ENCODE data around the gene VPS51.
"Not testable (repeated sequence)": the region's sequence is repeated elsewhere in the genome, so short reads cannot be mapped to it uniquely, and the experiment has no call there.

Gene VPS51

GRCh38 chr11:65148657-65149056, 52.6 kb downstream of the VPS51 start:
- H3K4me1 ChIP-seq (ENCODE audit: control insufficient read depth in 1 of 2, insufficient read depth in 2 of 2, low read length in 2 of 2), result peaks cover 0 to 7% of the 10 kb centered on the region in 2 donors
- H3K9me3 ChIP-seq (ENCODE audit: control insufficient read depth in 1 of 2, low read length in 2 of 2), result no peaks in the 10 kb centered on the region
- no peak overlapping the region for H3K27ac ChIP-seq (ENCODE audit: low read length)
- no peaks in the 10 kb centered on the region for H3K27me3 ChIP-seq (ENCODE audit: low read depth, low read length)
- no peak overlapping the region for H3K4me3 ChIP-seq (ENCODE audit: low read depth in 1 of 2, low read length in 2 of 2)
- no peaks in the 10 kb centered on the region for H3K36me3 ChIP-seq (ENCODE audit: control insufficient read depth in 1 of 2, insufficient read depth in 2 of 2, low read length in 2 of 2)

GRCh38 chr11:65150131-65150508, 54.1 kb downstream of the VPS51 start:
- H3K27me3 ChIP-seq (ENCODE audit: low read depth, low read length); H3K4me3 ChIP-seq (ENCODE audit: low read depth in 1 of 2, low read length in 2 of 2); H3K36me3 ChIP-seq (ENCODE audit: control insufficient read depth in 1 of 2, insufficient read depth in 2 of 2, low read length in 2 of 2); H3K9me3 ChIP-seq (ENCODE audit: control insufficient read depth in 1 of 2, low read length in 2 of 2); H3K4me1 ChIP-seq (ENCODE audit: control insufficient read depth in 1 of 2, insufficient read depth in 2 of 2, low read length in 2 of 2): not testable (repeated sequence)
- H3K27ac ChIP-seq (ENCODE audit: low read length), result peak overlapping the region; percentile 49

DNA sequence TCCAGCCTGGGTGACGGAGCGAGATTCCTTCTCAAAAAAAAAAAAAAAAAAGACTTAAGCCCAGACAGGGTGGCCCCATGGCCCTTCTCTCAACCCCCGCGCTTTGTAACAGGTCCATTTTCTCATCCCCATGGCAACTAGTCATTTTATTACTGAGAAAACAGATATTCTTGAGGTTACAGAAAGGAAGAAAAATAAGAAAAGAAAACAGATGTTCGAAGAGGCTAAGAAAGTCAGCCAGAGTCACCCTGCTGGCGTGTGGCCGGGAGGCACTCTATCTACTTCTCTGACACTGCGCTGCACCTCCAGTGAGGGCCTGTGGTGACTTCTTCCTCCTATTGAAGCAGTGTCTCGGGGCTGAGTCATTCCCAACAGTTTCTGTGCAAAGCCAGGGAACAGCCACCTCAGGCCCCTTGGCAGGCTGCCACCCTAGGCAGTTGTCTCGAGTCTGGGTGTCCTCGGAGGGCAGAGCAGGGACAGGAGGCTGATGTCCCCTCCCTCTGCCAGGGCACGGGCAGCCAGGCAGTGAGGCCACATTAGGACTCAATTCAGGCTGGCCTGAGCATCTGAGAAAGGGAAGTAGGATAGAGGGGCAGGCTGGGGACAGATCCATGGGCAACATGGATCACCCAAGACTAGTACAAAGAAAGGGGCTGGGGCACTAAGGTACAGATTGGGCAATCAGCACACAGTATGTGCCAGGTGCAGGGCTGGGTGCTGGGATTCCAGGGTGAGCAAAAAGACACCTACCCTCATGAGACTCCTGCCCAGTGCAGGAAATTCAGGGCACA, 54.7 kb downstream of the VPS51 start:
- Histone ChIP-seq H3K27me3 (ENCODE audit: low read depth, low read length) (no peaks in the 10 kb centered on the region), H3K4me3 (ENCODE audit: low read depth in 1 of 2, low read length in 2 of 2) (no peak overlapping the region), H3K9me3 (ENCODE audit: control insufficient read depth in 1 of 2, low read length in 2 of 2) (no peaks in the 10 kb centered on the region), H3K27ac (ENCODE audit: low read length) (peak overlapping the region; percentile 49), H3K4me1 (ENCODE audit: control insufficient read depth in 1 of 2, insufficient read depth in 2 of 2, low read length in 2 of 2) (peaks cover 0 to 7% of the 10 kb centered on the region in 2 donors), H3K36me3 (ENCODE audit: control insufficient read depth in 1 of 2, insufficient read depth in 2 of 2, low read length in 2 of 2) (no peaks in the 10 kb centered on the region)

DNA sequence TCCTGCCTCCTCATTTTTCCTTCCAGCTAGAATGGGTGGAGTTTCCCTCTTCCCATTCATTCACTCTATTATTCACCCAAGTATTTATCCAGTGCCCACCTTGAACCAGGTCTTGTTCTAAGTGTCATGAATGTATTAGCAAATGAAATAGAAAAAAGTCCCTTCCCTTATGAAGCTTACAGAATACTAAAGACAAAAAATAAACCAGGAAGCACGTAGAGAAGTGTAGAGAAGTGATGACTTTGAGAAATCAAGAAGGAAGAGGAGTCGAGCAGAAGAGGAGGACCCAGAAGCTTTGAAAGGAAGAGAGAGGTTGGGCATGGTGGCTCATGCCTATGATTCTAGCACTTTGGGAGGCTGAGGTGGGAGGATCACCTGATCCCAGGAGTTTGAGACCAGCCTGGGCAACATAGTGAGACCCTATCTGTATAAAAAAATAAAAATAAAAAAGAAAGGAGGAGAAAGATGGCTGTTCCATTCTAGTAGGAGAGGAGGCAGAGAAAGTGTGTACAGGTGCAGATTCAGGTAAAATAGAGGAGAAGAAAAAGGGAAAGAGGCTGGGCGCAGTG, 55.4 kb downstream of the VPS51 start:
- H3K36me3 ChIP-seq (ENCODE audit: control insufficient read depth in 1 of 2, insufficient read depth in 2 of 2, low read length in 2 of 2), result no peaks in the 10 kb centered on the region
- H3K4me1 ChIP-seq (ENCODE audit: control insufficient read depth in 1 of 2, insufficient read depth in 2 of 2, low read length in 2 of 2), result peaks cover 0 to 7% of the 10 kb centered on the region in 2 donors
- peak overlapping the region; percentile 49 for H3K27ac ChIP-seq (ENCODE audit: low read length)
- H3K9me3 ChIP-seq (ENCODE audit: control insufficient read depth in 1 of 2, low read length in 2 of 2), result no peaks in the 10 kb centered on the region
- H3K4me3 ChIP-seq (ENCODE audit: low read depth in 1 of 2, low read length in 2 of 2), result no peak overlapping the region
- no peaks in the 10 kb centered on the region for H3K27me3 ChIP-seq (ENCODE audit: low read depth, low read length)

GRCh38 chr11:65152122-65152521, 56.1 kb downstream of the VPS51 start:
- no peaks in the 10 kb centered on the region for H3K27me3 ChIP-seq (ENCODE audit: low read depth, low read length)
- H3K4me3 ChIP-seq (ENCODE audit: low read depth in 1 of 2, low read length in 2 of 2), result no peak overlapping the region
- H3K9me3 ChIP-seq (ENCODE audit: control insufficient read depth in 1 of 2, low read length in 2 of 2), result no peaks in the 10 kb centered on the region
- peaks cover 0 to 7% of the 10 kb centered on the region in 2 donors for H3K4me1 ChIP-seq (ENCODE audit: control insufficient read depth in 1 of 2, insufficient read depth in 2 of 2, low read length in 2 of 2)
- H3K27ac ChIP-seq (ENCODE audit: low read length), result no peak overlapping the region
- H3K36me3 ChIP-seq (ENCODE audit: control insufficient read depth in 1 of 2, insufficient read depth in 2 of 2, low read length in 2 of 2), result no peaks in the 10 kb centered on the region

- H3K27ac ChIP-seq (ENCODE audit: low read length), result no peak overlapping the region
- H3K36me3 ChIP-seq (ENCODE audit: control insufficient read depth in 1 of 2, insufficient read depth in 2 of 2, low read length in 2 of 2), result no peaks in the 10 kb centered on the region
- H3K27me3 ChIP-seq (ENCODE audit: low read depth, low read length), result no peaks in the 10 kb centered on the region
- H3K4me3 ChIP-seq (ENCODE audit: low read depth in 1 of 2, low read length in 2 of 2), result no peak overlapping the region
- H3K9me3 ChIP-seq (ENCODE audit: control insufficient read depth in 1 of 2, low read length in 2 of 2), result no peaks in the 10 kb centered on the region
- H3K4me1 ChIP-seq (ENCODE audit: control insufficient read depth in 1 of 2, insufficient read depth in 2 of 2, low read length in 2 of 2), result no peaks in the 10 kb centered on the region
Measured at GRCh38 chr11:65156256-65156655, 60.2 kb downstream of the VPS51 start.

GRCh38 chr11:65156926-65157325, 60.9 kb downstream of the VPS51 start:
- Histone ChIP-seq H3K4me3 (ENCODE audit: low read depth in 1 of 2, low read length in 2 of 2) (no peak overlapping the region), H3K9me3 (ENCODE audit: control insufficient read depth in 1 of 2, low read length in 2 of 2) (no peaks in the 10 kb centered on the region), H3K27ac (ENCODE audit: low read length) (no peak overlapping the region), H3K27me3 (ENCODE audit: low read depth, low read length) (no peaks in the 10 kb centered on the region), H3K36me3 (ENCODE audit: control insufficient read depth in 1 of 2, insufficient read depth in 2 of 2, low read length in 2 of 2) (no peaks in the 10 kb centered on the region), H3K4me1 (ENCODE audit: control insufficient read depth in 1 of 2, insufficient read depth in 2 of 2, low read length in 2 of 2) (no peaks in the 10 kb centered on the region)

DNA sequence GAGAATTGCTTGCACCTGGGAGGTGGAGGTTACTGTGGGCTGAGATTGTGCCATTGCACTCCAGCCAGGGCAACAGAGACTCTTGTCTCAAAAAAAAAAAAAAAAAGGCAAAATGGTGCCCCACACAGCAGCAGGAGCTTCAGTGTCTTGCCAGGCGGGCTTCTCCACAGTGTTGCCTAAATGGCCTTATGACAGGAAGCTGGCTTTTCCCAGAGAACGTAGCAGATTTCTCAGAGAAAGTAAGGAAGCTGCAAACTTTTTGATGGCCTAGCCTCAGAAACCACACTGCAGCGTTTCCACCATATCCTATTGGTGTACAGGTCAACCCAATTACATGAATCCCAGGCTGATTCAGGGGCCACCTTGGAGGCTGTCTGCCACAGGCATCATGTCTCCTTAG, 61.3 kb downstream of the VPS51 start:
- no peak overlapping the region for H3K27ac ChIP-seq (ENCODE audit: low read length)
- no peak overlapping the region for H3K4me3 ChIP-seq (ENCODE audit: low read depth in 1 of 2, low read length in 2 of 2)
- no peaks in the 10 kb centered on the region for H3K4me1 ChIP-seq (ENCODE audit: control insufficient read depth in 1 of 2, insufficient read depth in 2 of 2, low read length in 2 of 2)
- no peaks in the 10 kb centered on the region for H3K27me3 ChIP-seq (ENCODE audit: low read depth, low read length)
- H3K9me3 ChIP-seq (ENCODE audit: control insufficient read depth in 1 of 2, low read length in 2 of 2), result no peaks in the 10 kb centered on the region
- H3K36me3 ChIP-seq (ENCODE audit: control insufficient read depth in 1 of 2, insufficient read depth in 2 of 2, low read length in 2 of 2), result no peaks in the 10 kb centered on the region

GRCh38 chr11:65159012-65159411, 63.0 kb downstream of the VPS51 start:
- Histone ChIP-seq H3K36me3 (ENCODE audit: control insufficient read depth in 1 of 2, insufficient read depth in 2 of 2, low read length in 2 of 2) (no peaks in the 10 kb centered on the region), H3K27ac (ENCODE audit: low read length) (no peak overlapping the region), H3K4me1 (ENCODE audit: control insufficient read depth in 1 of 2, insufficient read depth in 2 of 2, low read length in 2 of 2) (no peaks in the 10 kb centered on the region), H3K4me3 (ENCODE audit: low read depth in 1 of 2, low read length in 2 of 2) (no peak overlapping the region), H3K27me3 (ENCODE audit: low read depth, low read length) (no peaks in the 10 kb centered on the region), H3K9me3 (ENCODE audit: control insufficient read depth in 1 of 2, low read length in 2 of 2) (no peaks in the 10 kb centered on the region)

DNA sequence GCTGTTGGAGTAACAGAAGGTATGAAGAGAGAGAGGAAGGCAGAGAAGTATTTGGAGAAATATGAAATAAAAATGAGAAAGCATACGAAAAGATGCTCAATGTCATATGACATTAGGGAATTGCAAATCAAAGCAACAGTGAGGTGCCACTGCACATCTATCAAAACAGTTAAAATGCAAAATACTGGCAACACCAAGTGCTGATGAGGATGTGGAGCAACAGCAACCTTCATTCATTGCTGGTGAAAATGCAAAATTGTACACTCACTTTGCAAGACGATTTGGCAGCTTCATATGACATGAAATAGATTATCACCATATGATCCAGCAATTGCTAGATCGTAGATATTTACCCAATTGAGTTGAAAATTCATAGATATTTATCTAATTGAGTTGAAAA, 64.6 kb downstream of the VPS51 start:
- H3K9me3 ChIP-seq (ENCODE audit: control insufficient read depth in 1 of 2, low read length in 2 of 2), result no peaks in the 10 kb centered on the region
- H3K36me3 ChIP-seq (ENCODE audit: control insufficient read depth in 1 of 2, insufficient read depth in 2 of 2, low read length in 2 of 2), result no peaks in the 10 kb centered on the region
- H3K4me1 ChIP-seq (ENCODE audit: control insufficient read depth in 1 of 2, insufficient read depth in 2 of 2, low read length in 2 of 2), result no peaks in the 10 kb centered on the region

More for the DNA sequence above, 64.6 kb downstream of the VPS51 start:
- Histone ChIP-seq H3K4me3 (ENCODE audit: low read depth in 1 of 2, low read length in 2 of 2) (no peak overlapping the region), H3K27me3 (ENCODE audit: low read depth, low read length) (no peaks in the 10 kb centered on the region), H3K27ac (ENCODE audit: low read length) (no peak overlapping the region)

All from muscle layer of duodenum (tissue), 2 donors.